Liver (tissue), 9 donors: ENCODE data around the gene FMN1. TPM values are rescaled to one million over a fixed set of nuclear protein-coding genes. Genes with fewer than 3 reads are reported as not detected.

Experiments used
- DNase-seq: peaks from one replicate; pipeline ENCODE4 v3.0.0-alpha.2; 2017; ENCODE audit warnings: low spot score
- H3K27ac ChIP-seq, 2 donors: one replicate each; pipeline ENCODE4 v1.7.0; 2013; ENCODE audit warnings: inconsistent platforms in 2 of 2, low read length in 2 of 2, control low read depth in 1 of 2, low read depth in 1 of 2, mild to moderate bottlenecking in 1 of 2
- H3K27me3 ChIP-seq, 4 donors: one replicate each; pipeline versions ENCODE4 v1.6.1 to v1.7.0; 2013; ENCODE audit warnings: low read length in 3 of 4, inconsistent platforms in 1 of 4, mild to moderate bottlenecking in 1 of 4, moderate library complexity in 1 of 4; ENCODE audit not compliant: control insufficient read depth in 4 of 4, insufficient read depth in 4 of 4
- H3K36me3 ChIP-seq, 4 donors: one replicate each; pipeline versions ENCODE4 v1.6.1 to v1.7.0; 2013; ENCODE audit warnings: low read length in 3 of 4, mild to moderate bottlenecking in 3 of 4, low read depth in 1 of 4, moderate library complexity in 1 of 4; ENCODE audit not compliant: control insufficient read depth in 4 of 4, insufficient read depth in 3 of 4
- H3K4me1 ChIP-seq, 4 donors: one replicate each; pipeline versions ENCODE4 v1.6.1 to v1.7.0; 2013; ENCODE audit warnings: low read length in 3 of 4, mild to moderate bottlenecking in 3 of 4, moderate library complexity in 1 of 4; ENCODE audit not compliant: control insufficient read depth in 4 of 4, insufficient read depth in 4 of 4
- H3K4me3 ChIP-seq, 3 donors: one replicate each; pipeline versions ENCODE4 v1.6.1 to v1.7.0; 2013; ENCODE audit warnings: low read length in 3 of 3, control low read depth in 1 of 3, low read depth in 1 of 3, mild to moderate bottlenecking in 1 of 3
- H3K9ac ChIP-seq, 2 donors: one replicate each; pipeline ENCODE4 v1.7.0; 2013; ENCODE audit warnings: low read length in 2 of 2, mild to moderate bottlenecking in 2 of 2, moderate library complexity in 2 of 2, control low read depth in 1 of 2, low read depth in 1 of 2
- H3K9me3 ChIP-seq, 4 donors: one replicate each; pipeline versions ENCODE4 v1.6.1 to v1.7.0; 2013; ENCODE audit warnings: low read length in 3 of 4; ENCODE audit not compliant: control insufficient read depth in 4 of 4
- EGR1 ChIP-seq, 2 donors: IDR thresholded peaks; 2 replicates each; pipeline ENCODE4 v1.6.1; 2016 to 2018; ENCODE audit warnings: antibody characterized with exemption in 2 of 2, low read depth in 2 of 2
- FOXA1 ChIP-seq: IDR thresholded peaks from 2 replicates; pipeline ENCODE4 v1.6.1; 2016; ENCODE audit warnings: antibody characterized with exemption
- FOXA2 ChIP-seq: IDR thresholded peaks from 2 replicates; pipeline ENCODE4 v1.6.1; 2016; ENCODE audit warnings: antibody characterized with exemption
- GABPA ChIP-seq, 2 donors: IDR thresholded peaks in 1 of 2; conservative IDR thresholded peaks in 1 of 2; 2 replicates each; pipeline ENCODE4 v1.6.1; 2016; ENCODE audit warnings: antibody characterized with exemption in 2 of 2, mild to moderate bottlenecking in 1 of 2, moderate library complexity in 1 of 2
- HNF4G ChIP-seq: IDR thresholded peaks from 2 replicates; pipeline ENCODE4 v1.6.1; 2016; ENCODE audit warnings: antibody characterized with exemption
- JUND ChIP-seq, 2 donors: IDR thresholded peaks; 2 replicates each; pipeline ENCODE4 v1.6.1; 2016; ENCODE audit warnings: antibody characterized with exemption in 2 of 2
- NR2F2 ChIP-seq: IDR thresholded peaks from 2 replicates; pipeline ENCODE4 v1.6.1; 2016; ENCODE audit warnings: antibody characterized with exemption
- RAD21 ChIP-seq, 2 donors: IDR thresholded peaks; 2 replicates each; pipeline ENCODE4 v1.6.1; 2016; ENCODE audit warnings: antibody characterized with exemption in 2 of 2, mild to moderate bottlenecking in 2 of 2
- RXRA ChIP-seq, 2 donors: IDR thresholded peaks; 2 replicates each; pipeline ENCODE4 v1.6.1; 2017 to 2018; ENCODE audit warnings: antibody characterized with exemption in 2 of 2, mild to moderate bottlenecking in 1 of 2
- SP1 ChIP-seq: IDR thresholded peaks from 2 replicates; pipeline ENCODE4 v1.6.1; 2018; ENCODE audit warnings: antibody characterized with exemption, mild to moderate bottlenecking
- TAF1 ChIP-seq: conservative IDR thresholded peaks from 2 replicates; pipeline ENCODE4 v1.6.1; 2016; ENCODE audit warnings: antibody characterized with exemption, mild to moderate bottlenecking
- YY1 ChIP-seq: IDR thresholded peaks from 2 replicates; pipeline ENCODE4 v1.6.1; 2016; ENCODE audit warnings: antibody characterized with exemption, mild to moderate bottlenecking
- WGBS: extraction: QIAGEN DNeasy Blood & Tissue Kit; methylation state at CpG from one replicate; pipeline ENCODE4 v1.1.7; 2013; 5-methylcytosine and 5-hydroxymethylcytosine counted together
- polyA plus RNA-seq, 2 donors: library from polyadenylated mRNA; stranded (reverse) in 1 of 2; unstranded in 1 of 2; fragments of 200-250 nt in 1 of 2; fragments of >200 nt in 1 of 2; fragmentation: Nextera tagmentation in 1 of 2; extraction: Ambion mirVana in 1 of 2; gene quantifications; one replicate each; pipeline versions ENCODE4 v1.2.1 to v1.2.3, GENCODE V29; 2013 to 2015
- total RNA-seq, 2 donors: library from RNA; depleted of rRNA; stranded (reverse); fragments of >200 nt; gene quantifications; one replicate each; pipeline ENCODE4 v1.2.3, GENCODE V29; 2014
- TF ChIP-seq, protein P1 (sequence below): IDR thresholded peaks from 2 replicates; pipeline ENCODE4 v1.6.1; 2016; ENCODE audit warnings: antibody characterized with exemption
- TF ChIP-seq, protein P2 (sequence below): IDR thresholded peaks from 2 replicates; pipeline ENCODE4 v1.6.1; 2016; ENCODE audit warnings: antibody characterized with exemption, mild to moderate bottlenecking
- TF ChIP-seq, protein P3 (sequence below): fragments of 150-350 bp; IDR thresholded peaks from 2 replicates; pipeline ENCODE4 v1.5.1; 2017; ENCODE audit warnings: improper control_type of control experiment, low read depth, low read length; ENCODE audit not compliant: missing input control
- TF ChIP-seq, protein P4 (sequence below): IDR thresholded peaks from 2 replicates; pipeline ENCODE4 v1.6.1; 2016; ENCODE audit warnings: antibody characterized with exemption
- TF ChIP-seq, protein P5 (sequence below): IDR thresholded peaks from 2 replicates; pipeline ENCODE4 v1.6.1; 2016; ENCODE audit warnings: antibody characterized with exemption
- donor health status: healthy.
- donor health status: healthy.
- donor health status: healthy.
- donor health status: healthy.
- donor health status: healthy.

Gene FMN1
- total and polyA plus RNA-seq, 4 donors = 0.21 to 5.4 (median 0.53) TPM

DNA sequence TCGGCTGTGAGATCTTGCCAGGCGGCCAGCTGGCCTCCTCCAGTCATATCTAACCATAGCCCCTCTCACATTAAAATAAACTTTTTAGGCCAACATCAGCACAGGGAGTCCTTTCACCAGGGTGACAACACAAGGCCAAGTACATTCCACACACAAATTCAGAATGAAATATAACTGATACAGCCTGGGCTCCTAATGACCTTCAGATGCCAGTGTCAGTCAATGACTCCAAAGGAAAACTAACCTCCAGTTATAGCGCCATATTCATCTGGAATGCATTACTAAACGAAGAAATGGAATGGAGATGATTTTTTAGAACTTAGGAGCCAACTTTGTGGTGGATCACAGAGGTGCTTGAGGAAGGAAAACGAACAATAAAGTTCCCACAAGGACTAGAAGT lies 271.3 kb downstream of the FMN1 start:
- DNase-seq = no peak
- WGBS = 82% methylated on average over 5 of the region's 5 CpGs
- TF ChIP-seq, protein P1, sequence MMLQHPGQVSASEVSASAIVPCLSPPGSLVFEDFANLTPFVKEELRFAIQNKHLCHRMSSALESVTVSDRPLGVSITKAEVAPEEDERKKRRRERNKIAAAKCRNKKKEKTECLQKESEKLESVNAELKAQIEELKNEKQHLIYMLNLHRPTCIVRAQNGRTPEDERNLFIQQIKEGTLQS = no peak
- TF ChIP-seq, protein P2, sequence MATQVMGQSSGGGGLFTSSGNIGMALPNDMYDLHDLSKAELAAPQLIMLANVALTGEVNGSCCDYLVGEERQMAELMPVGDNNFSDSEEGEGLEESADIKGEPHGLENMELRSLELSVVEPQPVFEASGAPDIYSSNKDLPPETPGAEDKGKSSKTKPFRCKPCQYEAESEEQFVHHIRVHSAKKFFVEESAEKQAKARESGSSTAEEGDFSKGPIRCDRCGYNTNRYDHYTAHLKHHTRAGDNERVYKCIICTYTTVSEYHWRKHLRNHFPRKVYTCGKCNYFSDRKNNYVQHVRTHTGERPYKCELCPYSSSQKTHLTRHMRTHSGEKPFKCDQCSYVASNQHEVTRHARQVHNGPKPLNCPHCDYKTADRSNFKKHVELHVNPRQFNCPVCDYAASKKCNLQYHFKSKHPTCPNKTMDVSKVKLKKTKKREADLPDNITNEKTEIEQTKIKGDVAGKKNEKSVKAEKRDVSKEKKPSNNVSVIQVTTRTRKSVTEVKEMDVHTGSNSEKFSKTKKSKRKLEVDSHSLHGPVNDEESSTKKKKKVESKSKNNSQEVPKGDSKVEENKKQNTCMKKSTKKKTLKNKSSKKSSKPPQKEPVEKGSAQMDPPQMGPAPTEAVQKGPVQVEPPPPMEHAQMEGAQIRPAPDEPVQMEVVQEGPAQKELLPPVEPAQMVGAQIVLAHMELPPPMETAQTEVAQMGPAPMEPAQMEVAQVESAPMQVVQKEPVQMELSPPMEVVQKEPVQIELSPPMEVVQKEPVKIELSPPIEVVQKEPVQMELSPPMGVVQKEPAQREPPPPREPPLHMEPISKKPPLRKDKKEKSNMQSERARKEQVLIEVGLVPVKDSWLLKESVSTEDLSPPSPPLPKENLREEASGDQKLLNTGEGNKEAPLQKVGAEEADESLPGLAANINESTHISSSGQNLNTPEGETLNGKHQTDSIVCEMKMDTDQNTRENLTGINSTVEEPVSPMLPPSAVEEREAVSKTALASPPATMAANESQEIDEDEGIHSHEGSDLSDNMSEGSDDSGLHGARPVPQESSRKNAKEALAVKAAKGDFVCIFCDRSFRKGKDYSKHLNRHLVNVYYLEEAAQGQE = no peak
- TF ChIP-seq EGR1 (IDR thresholded peaks at IDR 0.05; ENCODE audit: low read depth in 2 of 2) (no peak), RXRA (IDR thresholded peaks at IDR 0.05) (no peak), YY1 (no peak), RAD21 (IDR thresholded peaks at IDR 0.05) (no peak), TAF1 (no peak), FOXA2 (no peak), NR2F2 (no peak), JUND (IDR thresholded peaks at IDR 0.05) (no peak), HNF4G (no peak), FOXA1 (no peak), SP1 (no peak)
- TF ChIP-seq, protein P3, sequence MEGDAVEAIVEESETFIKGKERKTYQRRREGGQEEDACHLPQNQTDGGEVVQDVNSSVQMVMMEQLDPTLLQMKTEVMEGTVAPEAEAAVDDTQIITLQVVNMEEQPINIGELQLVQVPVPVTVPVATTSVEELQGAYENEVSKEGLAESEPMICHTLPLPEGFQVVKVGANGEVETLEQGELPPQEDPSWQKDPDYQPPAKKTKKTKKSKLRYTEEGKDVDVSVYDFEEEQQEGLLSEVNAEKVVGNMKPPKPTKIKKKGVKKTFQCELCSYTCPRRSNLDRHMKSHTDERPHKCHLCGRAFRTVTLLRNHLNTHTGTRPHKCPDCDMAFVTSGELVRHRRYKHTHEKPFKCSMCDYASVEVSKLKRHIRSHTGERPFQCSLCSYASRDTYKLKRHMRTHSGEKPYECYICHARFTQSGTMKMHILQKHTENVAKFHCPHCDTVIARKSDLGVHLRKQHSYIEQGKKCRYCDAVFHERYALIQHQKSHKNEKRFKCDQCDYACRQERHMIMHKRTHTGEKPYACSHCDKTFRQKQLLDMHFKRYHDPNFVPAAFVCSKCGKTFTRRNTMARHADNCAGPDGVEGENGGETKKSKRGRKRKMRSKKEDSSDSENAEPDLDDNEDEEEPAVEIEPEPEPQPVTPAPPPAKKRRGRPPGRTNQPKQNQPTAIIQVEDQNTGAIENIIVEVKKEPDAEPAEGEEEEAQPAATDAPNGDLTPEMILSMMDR = no peak
- TF ChIP-seq, protein P4, sequence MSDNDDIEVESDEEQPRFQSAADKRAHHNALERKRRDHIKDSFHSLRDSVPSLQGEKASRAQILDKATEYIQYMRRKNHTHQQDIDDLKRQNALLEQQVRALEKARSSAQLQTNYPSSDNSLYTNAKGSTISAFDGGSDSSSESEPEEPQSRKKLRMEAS = no peak
- TF ChIP-seq, protein P5, sequence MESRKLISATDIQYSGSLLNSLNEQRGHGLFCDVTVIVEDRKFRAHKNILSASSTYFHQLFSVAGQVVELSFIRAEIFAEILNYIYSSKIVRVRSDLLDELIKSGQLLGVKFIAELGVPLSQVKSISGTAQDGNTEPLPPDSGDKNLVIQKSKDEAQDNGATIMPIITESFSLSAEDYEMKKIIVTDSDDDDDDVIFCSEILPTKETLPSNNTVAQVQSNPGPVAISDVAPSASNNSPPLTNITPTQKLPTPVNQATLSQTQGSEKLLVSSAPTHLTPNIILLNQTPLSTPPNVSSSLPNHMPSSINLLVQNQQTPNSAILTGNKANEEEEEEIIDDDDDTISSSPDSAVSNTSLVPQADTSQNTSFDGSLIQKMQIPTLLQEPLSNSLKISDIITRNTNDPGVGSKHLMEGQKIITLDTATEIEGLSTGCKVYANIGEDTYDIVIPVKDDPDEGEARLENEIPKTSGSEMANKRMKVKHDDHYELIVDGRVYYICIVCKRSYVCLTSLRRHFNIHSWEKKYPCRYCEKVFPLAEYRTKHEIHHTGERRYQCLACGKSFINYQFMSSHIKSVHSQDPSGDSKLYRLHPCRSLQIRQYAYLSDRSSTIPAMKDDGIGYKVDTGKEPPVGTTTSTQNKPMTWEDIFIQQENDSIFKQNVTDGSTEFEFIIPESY = no peak

DNA sequence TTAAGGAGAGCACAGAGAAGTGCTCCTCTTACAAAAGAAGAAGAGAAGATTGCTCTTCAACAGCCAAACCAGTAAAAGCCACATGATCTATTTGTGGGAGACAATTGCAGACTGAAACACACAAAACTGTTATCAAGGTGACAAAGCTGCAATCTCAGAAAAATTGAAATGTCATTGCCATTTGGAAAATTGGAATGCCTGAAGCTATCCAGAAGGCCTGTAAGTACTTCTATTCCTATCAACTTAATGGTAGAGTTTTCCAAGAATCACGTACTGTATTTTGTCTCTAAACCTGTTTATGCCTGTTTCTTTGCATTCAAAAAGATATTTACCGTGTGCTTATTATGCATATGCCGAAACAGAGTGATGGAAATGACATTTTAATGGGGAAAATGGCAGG lies 272.0 kb downstream of the FMN1 start:
- DNase-seq = no peak
- H3K36me3 ChIP-seq = no peaks in the 10 kb centered on the region
- H3K9ac ChIP-seq = no peak overlapping the region
- no peak overlapping the region for H3K4me3 ChIP-seq
- no peaks in the 10 kb centered on the region for H3K9me3 ChIP-seq
- TF ChIP-seq HNF4G (no peak), GABPA (IDR thresholded peaks at IDR 0.05 in 1 of 2, conservative IDR thresholded peaks at IDR 0.05 in 1 of 2) (no peak), FOXA1 (no peak), RAD21 (IDR thresholded peaks at IDR 0.05) (no peak), JUND (IDR thresholded peaks at IDR 0.05) (no peak), TAF1 (no peak)
- TF ChIP-seq, protein P4 = no peak
- TF ChIP-seq, protein P5 = no peak
- TF ChIP-seq, protein P3 = no peak
- WGBS = 84% methylated on average over 3 of the region's 3 CpGs
- no peak overlapping the region for H3K27ac ChIP-seq
- peaks cover 0 to 6% (median 1%) of the 10 kb centered on the region in 4 donors for H3K27me3 ChIP-seq
- H3K4me1 ChIP-seq = no peaks in the 10 kb centered on the region

More for the DNA sequence above, 271.3 kb downstream of the FMN1 start:
- H3K27me3 ChIP-seq = peaks cover 0 to 6% (median 1%) of the 10 kb centered on the region in 4 donors
- no peak overlapping the region for H3K4me3 ChIP-seq
- no peaks in the 10 kb centered on the region for H3K4me1 ChIP-seq
- H3K36me3 ChIP-seq = no peaks in the 10 kb centered on the region
- no peak overlapping the region for H3K9ac ChIP-seq
- no peaks in the 10 kb centered on the region for H3K9me3 ChIP-seq
- H3K27ac ChIP-seq = no peak overlapping the region
